ENCODE data around the gene NSD2.

Gene NSD2

DNA sequence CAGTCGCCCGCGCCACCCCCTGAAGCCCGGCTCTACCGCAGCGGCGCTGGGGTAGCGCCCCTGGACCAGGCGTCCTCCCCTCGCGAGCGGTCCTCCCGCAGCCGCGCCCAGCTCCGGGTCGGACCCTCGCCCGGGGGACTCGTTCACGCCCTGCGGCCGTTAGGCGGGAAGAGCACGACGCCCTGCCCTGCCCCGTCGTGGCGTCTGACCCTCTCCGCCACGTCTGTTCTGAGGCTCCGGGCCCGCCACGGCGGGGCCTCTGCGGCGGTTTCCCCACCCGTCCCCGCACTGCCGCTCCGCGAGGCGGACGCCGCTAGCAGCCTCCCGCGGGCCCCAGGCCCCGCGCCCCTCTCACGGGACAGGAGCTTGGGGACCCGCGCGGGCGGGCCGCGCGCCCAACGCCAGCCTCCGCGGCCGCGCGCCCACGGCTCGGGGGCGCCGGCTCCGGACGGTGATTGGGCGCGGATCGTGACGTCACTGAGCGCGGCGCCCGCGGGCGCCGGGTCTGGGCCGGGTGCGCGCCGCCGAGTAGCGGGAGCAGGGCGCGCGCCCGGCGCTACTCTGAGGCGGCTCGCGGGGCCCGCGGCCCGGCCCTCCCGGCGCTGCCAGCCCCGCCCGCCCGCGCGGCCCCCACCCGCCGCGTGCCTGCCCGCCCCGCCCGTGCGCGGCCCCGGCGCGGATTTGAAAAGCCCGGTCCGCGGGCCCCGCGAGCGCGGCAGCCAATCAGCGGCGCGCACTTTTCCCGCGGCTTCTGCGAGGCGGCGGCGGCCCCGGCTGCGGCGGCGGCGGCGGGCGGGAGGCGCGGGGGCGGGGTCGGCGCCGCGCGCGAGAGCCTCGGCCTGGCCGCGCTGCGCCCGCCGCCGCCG, at the start of gene NSD2:
Gene NSD2 (plus strand): TSS at position 816 of the 866 bp plus-strand sequence. CDS start 29,262 bp downstream, outside the sequence.
- Histone ChIP-seq H3K4me3 (ENCODE audit: insufficient read depth, low read length, poor library complexity, severe bottlenecking) (peak within 1 kb of the TSS; percentile 99), H3F3A (ENCODE audit: insufficient read depth) (peaks cover 9% of the 10 kb centered on the region; the same call in 1 of the 2 replicates), H3K4me2 (ENCODE audit: low read depth, low read length, poor library complexity, severe bottlenecking) (peak within 1 kb of the TSS; percentile 92), H3K27ac (ENCODE audit: low read depth, low read length) (peak within 1 kb of the TSS; percentile 96), H3K9ac (ENCODE audit: low read length) (peak within 1 kb of the TSS; percentile 100), H3K9me3 (ENCODE audit: insufficient read depth, low read length) (no peaks in the 10 kb centered on the region), H3K79me2 (ENCODE audit: insufficient read depth, low read length) (peaks cover 43% of the 10 kb centered on the region), H3K36me3 (ENCODE audit: low read length) (no peaks in the 10 kb centered on the region), H3K27me3 (ENCODE audit: low read length) (no peaks in the 10 kb centered on the region), H3K9me2 (replicated peaks; ENCODE audit: insufficient read depth, low read length) (no peaks in the 10 kb centered on the region), H4K20me1 (ENCODE audit: low read depth, low read length) (0 out of 2 replicates have a peak, but pooled peaks cover 3% of the 10 kb centered on the region), H2AFZ (ENCODE audit: low read depth, low read length, severe bottlenecking) (peak within 1 kb of the TSS; percentile 52)
- TF ChIP-seq EZH2phosphoT487 (conservative IDR thresholded peaks at IDR 0.05; ENCODE audit: low read length), result no peak
- TF ChIP-seq, protein P1, sequence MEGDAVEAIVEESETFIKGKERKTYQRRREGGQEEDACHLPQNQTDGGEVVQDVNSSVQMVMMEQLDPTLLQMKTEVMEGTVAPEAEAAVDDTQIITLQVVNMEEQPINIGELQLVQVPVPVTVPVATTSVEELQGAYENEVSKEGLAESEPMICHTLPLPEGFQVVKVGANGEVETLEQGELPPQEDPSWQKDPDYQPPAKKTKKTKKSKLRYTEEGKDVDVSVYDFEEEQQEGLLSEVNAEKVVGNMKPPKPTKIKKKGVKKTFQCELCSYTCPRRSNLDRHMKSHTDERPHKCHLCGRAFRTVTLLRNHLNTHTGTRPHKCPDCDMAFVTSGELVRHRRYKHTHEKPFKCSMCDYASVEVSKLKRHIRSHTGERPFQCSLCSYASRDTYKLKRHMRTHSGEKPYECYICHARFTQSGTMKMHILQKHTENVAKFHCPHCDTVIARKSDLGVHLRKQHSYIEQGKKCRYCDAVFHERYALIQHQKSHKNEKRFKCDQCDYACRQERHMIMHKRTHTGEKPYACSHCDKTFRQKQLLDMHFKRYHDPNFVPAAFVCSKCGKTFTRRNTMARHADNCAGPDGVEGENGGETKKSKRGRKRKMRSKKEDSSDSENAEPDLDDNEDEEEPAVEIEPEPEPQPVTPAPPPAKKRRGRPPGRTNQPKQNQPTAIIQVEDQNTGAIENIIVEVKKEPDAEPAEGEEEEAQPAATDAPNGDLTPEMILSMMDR (IDR thresholded peaks at IDR 0.05; ENCODE audit: insufficient read depth, low read length, poor library complexity, severe bottlenecking), result no peak

DNA sequence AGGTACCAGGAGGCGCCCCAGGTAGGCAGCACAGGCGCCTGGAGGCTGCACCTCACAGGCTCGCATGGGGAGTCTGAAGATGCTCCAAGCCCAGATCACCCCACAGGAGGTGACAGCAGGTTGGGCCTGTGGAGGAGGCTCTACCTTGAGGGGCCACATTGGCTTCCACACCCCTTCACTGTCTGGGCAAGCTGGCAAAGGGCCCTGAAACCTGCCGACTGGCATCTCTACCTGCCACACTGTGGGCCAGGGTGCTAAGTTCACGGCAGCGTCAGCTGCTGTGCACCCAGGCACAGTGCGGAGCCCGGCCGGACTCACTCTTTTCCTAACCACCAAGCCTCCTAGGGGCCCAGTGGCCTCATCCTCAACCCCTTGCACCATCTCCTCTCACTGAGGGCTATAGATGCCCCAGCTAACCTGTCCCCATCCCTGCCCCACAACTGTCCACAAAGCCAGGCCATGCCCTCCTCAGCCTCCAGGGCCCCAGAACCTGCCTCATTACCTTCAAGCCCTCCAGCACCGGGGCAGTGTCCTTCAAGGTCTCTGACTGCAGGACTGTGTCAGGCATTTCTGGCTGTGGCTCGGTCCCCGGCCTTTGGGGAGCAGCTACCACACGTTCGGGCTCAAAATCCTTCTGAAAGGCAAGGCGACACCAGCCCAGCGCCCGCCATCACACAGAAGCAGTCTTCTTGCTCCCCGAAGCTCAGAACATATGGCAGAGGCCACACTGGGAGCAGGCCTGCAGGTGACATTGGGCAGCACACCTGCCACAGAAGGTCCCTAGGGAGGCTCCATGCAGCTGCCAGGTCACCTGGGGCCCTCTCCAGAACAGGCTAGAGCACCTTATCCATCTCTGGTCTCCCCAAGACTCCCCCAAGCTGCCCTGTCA, 49.3 kb upstream of the NSD2 start:
- no peak overlapping the region for H3K4me3 ChIP-seq (ENCODE audit: insufficient read depth, low read length, poor library complexity, severe bottlenecking)
- H3K36me3 ChIP-seq (ENCODE audit: low read length), result no peaks in the 10 kb centered on the region; the same call in 1 of the 2 replicates
- H2AFZ ChIP-seq (ENCODE audit: low read depth, low read length, severe bottlenecking), result no peak overlapping the region
- no peaks in the 10 kb centered on the region for H3K9me2 ChIP-seq (replicated peaks; ENCODE audit: insufficient read depth, low read length)
- H3K27ac ChIP-seq (ENCODE audit: low read depth, low read length), result no peak overlapping the region
- no peak for TF ChIP-seq EZH2phosphoT487 (conservative IDR thresholded peaks at IDR 0.05; ENCODE audit: low read length)
- TF ChIP-seq, protein P1 (IDR thresholded peaks at IDR 0.05; ENCODE audit: insufficient read depth, low read length, poor library complexity, severe bottlenecking), result no peak
- no peaks in the 10 kb centered on the region for H3K27me3 ChIP-seq (ENCODE audit: low read length)
- H3K4me2 ChIP-seq (ENCODE audit: low read depth, low read length, poor library complexity, severe bottlenecking), result no peak overlapping the region
- H3F3A ChIP-seq (ENCODE audit: insufficient read depth), result no peaks in the 10 kb centered on the region
- no peak overlapping the region for H3K9ac ChIP-seq (ENCODE audit: low read length)
- H3K79me2 ChIP-seq (ENCODE audit: insufficient read depth, low read length), result no peaks in the 10 kb centered on the region
- no peaks in the 10 kb centered on the region for H3K9me3 ChIP-seq (ENCODE audit: insufficient read depth, low read length)
- no peaks in the 10 kb centered on the region for H4K20me1 ChIP-seq (ENCODE audit: low read depth, low read length)

DNA sequence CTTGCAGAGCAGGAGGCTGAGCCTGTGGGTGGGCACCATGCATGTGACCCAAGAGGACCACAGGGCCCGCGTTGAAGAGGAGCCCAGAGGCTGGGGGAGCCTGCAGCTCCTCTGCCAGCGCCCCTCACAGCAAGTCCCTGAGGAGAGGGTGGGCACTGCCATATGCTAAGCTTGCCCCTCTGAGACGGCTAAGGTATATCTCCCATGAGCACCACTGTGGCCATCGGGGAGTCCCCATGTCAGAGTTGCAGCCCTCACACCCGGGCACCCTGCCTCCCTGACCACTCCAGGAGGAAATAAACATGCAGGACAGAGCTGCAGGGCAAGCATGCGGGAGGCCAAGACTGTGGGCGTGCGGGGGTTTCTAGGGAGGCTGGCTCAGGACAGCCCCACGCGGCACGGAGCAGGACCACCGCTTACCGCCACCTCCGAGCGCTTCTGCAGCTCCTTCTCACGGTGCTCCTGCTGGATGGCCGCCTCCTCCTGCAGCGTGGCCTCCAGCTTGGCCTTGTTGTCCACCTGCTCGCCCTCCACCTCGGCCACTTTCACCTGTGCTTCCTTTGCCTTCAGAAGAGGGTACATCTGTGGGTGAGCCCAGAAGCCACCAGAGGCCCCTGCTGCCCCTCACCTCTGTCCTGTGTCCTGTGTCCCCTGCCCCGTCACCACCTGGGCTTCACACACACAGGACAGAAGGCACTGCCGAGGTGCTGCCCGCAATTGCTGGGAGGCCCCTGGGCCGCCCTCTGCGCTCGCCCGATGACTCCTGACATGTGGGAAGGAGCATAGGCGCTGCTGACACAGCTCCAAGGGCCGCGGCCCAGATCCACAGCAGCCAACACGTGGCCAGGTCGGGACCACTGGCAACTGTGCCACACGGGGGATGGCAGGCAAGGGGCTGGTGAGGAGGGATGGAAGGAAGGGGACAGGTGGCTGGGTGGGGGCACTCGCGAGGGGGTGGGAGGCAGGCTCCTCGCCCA, 48.3 kb upstream of the NSD2 start:
- H3K4me2 ChIP-seq (ENCODE audit: low read depth, low read length, poor library complexity, severe bottlenecking), result no peak overlapping the region
- no peak overlapping the region for H3K4me3 ChIP-seq (ENCODE audit: insufficient read depth, low read length, poor library complexity, severe bottlenecking)
- no peaks in the 10 kb centered on the region for H3K9me3 ChIP-seq (ENCODE audit: insufficient read depth, low read length)
- no peak overlapping the region for H3K27ac ChIP-seq (ENCODE audit: low read depth, low read length)
- no peaks in the 10 kb centered on the region for H4K20me1 ChIP-seq (ENCODE audit: low read depth, low read length)
- H2AFZ ChIP-seq (ENCODE audit: low read depth, low read length, severe bottlenecking), result no peak overlapping the region
- no peak overlapping the region for H3K9ac ChIP-seq (ENCODE audit: low read length)
- H3K79me2 ChIP-seq (ENCODE audit: insufficient read depth, low read length), result no peaks in the 10 kb centered on the region
- H3K27me3 ChIP-seq (ENCODE audit: low read length), result no peaks in the 10 kb centered on the region
- no peaks in the 10 kb centered on the region for H3K9me2 ChIP-seq (replicated peaks; ENCODE audit: insufficient read depth, low read length)
- H3K36me3 ChIP-seq (ENCODE audit: low read length), result no peaks in the 10 kb centered on the region
- no peak for TF ChIP-seq EZH2phosphoT487 (conservative IDR thresholded peaks at IDR 0.05; ENCODE audit: low read length)
- TF ChIP-seq, protein P1 (IDR thresholded peaks at IDR 0.05; ENCODE audit: insufficient read depth, low read length, poor library complexity, severe bottlenecking), result no peak
- no peaks in the 10 kb centered on the region for H3F3A ChIP-seq (ENCODE audit: insufficient read depth)

Data from SU-DHL-6 (cell line).